T follicular helper cell (primary cell): ENCODE measurements around the gene PRPH2.
A peak's percentile ranks its signal among the peaks of the same experiment; 100 is the strongest.
"Not testable (repeated sequence)": the region's sequence is repeated elsewhere in the genome, so short reads cannot be mapped to it uniquely, and the experiment has no call there.

Experiments used
- DNase-seq: peaks from one replicate; pipeline ENCODE4 v3.0.0-alpha.2; 2020; ENCODE audit warnings: low read depth

Gene PRPH2

DNA sequence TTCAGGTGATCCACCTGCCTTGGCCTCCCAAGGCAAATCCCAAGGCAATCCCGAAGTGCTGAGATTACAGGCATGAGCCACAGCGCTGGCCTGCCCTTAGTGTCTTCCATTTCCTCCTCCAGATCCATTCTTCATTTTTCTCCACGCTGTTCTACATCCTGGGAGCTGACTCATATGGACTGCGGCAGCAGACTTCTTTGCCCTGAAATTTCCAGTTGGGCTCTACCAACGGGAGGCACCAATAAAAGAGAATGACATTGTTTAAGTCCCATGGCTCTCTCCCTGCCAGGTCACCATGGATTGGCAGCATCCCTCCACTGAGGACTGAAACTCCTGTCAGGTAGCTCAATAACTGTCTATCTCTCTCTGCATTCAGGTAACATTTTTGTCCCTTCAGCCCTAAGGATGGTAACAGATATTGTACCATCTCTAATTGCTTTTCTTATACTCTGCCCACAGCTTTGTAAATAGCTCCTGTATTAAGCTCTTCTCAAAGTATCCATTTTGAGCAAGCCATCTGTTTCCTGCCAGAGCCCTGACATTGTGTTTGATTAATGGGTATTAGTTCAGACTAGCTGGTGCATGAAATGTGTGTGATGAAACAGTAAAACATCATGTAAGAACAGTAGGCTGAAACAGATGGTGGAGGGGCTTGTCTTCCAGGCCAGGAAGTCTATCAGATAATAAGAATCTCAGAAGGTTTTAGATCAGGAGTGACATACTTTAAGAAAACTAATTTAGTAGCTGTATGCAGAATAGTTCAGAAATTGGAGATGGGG, 19.9 kb upstream of the PRPH2 start:
- DNase-seq = no peak

GRCh38 chr6:42740725-42741124, 18.3 kb upstream of the PRPH2 start:
- no peak for DNase-seq

DNA sequence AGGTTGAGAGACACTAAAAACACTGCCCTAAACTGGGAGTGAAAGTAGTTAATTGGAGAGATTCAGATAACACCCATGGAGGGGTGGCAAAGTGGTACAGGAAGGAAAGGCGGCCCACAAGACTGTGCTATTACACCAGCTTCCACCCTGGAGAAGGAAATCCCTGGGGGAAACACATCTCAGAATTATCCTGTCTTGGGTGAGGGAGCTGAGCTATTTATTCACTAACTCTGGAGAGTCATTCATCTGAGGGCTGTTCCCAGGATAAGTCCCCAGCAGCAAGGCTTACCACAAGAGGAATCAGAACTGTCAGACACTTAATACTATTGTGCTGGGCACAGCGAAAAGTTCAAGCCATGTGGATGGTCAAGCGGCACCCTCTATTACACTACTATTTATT, 13.6 kb upstream of the PRPH2 start:
- DNase-seq = no peak

DNA sequence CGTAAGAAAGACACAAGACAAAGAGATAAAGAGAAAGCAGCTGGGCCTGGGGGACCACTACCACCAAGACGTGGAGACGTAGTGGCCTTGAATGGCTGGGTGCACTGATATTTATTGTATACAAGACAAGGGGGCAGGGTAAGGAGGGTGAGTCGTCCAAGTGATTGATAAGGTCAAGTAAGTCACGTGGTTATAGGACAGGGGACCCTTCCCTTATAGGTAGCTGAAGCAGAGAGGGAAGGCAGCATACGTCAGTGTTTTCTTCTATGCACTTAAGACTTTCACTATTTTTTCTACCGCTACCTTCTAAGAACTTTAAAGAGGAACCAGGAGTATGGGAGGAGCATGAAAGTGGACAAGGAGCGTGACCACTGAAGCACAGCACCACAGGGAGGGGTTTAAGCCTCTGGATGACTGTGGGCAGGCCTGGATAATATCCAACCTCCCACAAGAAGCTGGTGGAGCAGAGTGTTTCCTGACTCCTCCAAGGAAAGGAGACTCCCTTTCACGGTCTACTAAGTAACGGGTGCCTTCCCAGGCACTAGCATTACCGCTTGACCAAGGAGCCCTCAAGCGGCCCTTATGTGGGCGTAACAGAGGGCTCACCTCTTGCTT, 11.6 kb upstream of the PRPH2 start:
- DNase-seq = not testable (repeated sequence)

DNA sequence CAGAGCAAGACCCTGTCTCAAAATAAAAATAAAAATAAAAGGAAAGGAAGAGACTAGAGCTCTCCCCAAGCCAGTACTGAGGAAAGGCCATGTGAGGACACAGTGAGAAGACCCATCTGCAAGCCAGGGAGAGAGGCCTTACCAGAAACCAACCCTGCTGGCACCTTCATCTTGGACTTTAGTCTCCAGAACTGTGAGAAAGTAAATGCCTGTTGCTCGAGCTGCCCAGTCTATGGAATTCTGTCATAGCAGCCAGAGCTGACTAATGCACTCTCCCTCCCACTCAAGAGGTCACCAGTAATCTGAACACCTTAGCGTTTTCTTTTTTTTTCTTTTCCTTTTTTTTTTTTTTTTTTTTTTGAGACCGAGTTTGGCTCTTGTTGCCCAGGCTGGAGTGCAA, 7.3 kb upstream of the PRPH2 start:
- DNase-seq = no peak

GRCh38 chr6:42727627-42728026, 5.2 kb upstream of the PRPH2 start:
- DNase-seq = no peak

GRCh38 chr6:42727087-42727611, 4.8 kb upstream of the PRPH2 start:
- DNase-seq = no peak

GRCh38 chr6:42726485-42727086, 4.2 kb upstream of the PRPH2 start:
- DNase-seq = peak; percentile 63

- DNase-seq = no peak
Observed at GRCh38 chr6:42726026-42726425, 3.6 kb upstream of the PRPH2 start.

DNA sequence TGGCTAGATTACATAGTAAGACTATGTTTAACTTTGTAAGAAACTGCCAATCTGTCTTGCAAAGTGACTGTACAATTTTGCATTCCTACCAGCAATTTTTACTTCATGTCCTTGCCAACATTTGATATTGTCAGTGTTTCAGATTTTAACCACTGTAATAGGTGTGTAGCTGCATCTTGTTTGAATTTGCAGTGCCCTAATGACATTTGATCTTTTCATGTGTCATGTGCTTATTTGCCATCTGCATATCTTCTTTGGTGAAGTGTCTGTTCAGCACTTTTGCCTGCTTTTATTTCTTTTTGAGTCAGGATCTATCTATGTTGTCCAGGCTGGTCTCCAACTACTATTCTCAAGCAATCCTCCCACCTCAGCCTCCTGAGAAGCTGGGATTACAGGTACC, 2.4 kb upstream of the PRPH2 start:
- no peak for DNase-seq

DNA sequence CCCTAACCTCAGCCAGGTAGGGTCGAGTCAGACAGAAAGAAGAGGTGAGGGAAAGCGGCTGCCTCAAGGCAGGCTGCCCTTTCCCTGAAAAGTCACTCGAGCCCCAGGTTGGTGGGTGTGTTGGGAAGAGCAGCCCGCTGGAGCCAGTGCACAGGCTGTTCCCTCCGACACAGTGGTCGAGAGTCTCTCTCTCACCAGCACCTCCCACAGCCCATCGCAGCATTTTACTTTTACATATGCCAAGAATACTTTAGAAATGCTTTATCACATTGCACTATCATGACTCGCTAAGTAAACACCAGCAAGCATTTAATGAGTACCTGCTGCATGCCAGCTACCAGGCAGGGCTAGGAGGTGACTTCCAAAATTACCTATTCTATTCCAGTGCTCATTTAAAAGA, 1.7 kb downstream of the PRPH2 start:
- no peak for DNase-seq

- DNase-seq = no peak
Observed at GRCh38 chr6:42715871-42716270, 6.5 kb downstream of the PRPH2 start.

- DNase-seq = no peak
Observed at GRCh38 chr6:42714098-42714761, 8.2 kb downstream of the PRPH2 start.

GRCh38 chr6:42711930-42712329, 10.5 kb downstream of the PRPH2 start:
- DNase-seq = no peak

DNA sequence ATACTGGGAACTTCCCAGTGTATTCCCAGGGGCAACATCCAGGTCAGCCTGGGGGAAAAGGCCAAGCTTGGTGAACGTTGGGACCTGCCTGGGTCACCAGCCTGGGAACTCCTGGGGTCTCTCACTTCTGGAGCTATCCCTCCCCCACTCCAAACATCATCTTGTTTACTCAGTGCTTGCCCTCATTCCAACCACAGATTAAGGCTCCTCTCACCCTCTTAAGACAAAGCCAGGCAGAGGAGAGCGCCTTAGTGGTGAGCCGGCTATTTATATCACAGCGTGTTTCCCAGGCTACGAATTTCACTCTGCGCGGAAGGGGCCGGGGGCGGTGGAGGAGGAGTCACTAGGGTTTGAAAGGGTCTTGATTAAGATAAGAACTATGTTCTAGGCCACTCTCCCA, 12.1 kb downstream of the PRPH2 start:
- DNase-seq = no peak

DNA sequence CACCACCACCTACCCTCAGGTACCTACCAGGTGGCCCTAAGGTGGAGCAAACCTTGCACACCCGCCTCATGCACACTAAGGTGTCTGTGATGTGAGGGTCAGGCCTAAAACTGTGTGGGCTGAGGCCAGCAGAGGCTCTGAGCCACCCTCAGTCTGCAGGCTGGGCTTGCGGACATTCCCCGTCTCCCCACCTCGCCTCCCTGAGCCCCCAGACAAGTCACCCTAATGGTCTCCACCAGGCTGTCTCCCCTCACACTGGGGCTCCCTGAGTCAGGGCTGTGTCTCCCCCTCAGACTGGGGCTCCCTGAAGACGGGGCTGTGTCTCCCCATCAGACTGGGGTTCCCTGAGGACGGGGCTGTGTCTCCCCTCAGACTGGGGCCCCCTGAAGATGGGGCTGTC, 12.5 kb downstream of the PRPH2 start:
- DNase-seq = no peak

DNA sequence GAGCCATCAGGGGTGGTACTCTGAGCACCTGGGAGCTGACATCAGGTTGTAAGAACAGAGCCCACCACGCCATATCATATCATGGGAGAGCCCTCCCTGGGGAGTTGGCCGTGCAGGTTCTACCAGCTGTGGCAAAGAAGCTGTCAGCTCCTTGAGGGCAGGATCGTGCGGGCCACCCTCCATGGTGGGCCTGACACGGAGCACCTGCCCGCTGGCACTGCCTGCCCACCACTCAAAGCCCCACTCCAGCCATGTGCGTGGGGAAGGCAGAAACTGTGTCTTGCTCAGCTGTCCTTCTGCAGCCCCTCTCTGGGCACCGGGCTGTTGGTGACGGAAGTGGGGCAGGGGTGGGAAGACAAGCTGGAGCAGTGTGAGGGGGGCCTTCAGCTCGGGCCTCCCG, 14.3 kb downstream of the PRPH2 start:
- DNase-seq = no peak

DNA sequence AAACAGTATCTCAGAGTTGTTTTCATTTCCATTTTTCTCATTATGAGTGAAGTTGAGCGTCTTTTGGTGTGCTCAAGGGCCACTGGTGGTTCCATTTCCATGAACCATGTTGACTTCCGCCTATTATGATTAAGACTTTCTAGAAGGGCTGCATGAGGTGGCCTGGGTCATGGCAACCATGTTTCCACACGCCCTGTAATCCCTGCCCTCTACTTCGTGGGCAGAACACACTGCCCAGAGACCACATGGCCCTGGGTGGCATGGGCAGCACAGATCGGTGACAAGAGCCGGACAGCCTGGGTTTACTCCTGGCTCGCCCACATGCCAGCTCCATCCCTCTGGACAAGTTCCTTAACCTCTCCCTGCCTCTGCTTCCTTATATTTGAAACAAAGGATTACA, 14.8 kb downstream of the PRPH2 start:
- DNase-seq = no peak

- DNase-seq = no peak
Observed at GRCh38 chr6:42704937-42705374, 17.4 kb downstream of the PRPH2 start.

DNA sequence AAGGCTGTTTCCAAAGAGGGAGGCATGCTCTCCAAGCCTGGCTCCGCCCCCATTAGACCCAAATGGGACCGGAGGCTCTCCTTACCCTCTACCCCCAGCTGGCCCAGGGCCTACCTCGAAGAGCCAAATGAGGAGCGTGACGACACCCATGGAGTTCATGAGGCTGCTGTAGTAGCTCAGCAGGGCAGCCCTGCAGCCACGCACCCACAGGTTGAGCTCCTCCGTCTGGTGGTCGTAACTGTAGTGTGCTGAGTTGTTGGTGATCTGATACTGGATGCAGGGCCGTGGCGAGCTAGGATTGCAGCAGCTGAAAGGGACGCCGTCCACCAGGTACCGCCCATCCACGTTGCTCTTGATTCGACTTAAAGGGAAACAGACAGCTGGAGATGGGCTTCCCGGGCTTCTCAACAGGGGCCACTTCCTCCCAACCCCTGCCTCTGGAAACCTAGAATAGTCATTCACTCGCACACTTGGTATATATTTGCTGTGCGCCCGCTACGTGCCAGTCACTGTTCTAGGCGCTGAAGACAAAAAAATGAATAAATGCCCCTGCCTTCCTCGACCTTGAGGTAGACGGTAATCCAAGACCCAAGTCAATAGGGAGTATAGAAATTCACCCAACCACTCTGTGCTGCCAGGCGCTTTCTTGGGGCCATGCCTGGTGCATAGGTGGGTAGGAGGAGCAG, 18.0 kb downstream of the PRPH2 start:
- DNase-seq = no peak

DNA sequence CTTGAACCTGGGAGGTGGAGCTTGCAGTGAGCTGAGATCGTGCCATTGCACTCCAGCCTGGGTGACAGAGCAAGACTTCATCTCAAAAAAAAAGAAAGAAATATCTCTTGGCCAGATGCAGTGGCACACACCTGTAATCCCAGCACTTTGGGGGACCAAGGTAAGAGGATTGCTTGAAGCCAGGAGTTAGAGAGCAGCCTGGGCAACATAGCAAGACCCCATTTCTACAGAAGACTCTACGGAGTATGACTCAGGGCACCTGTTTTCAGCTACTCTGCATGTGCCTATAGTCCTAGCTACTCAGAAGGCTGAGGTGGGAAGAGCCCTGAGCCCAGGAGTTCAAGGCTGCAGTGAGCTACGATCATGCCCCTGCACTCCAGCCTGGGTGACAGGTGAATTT, 19.6 kb downstream of the PRPH2 start:
- DNase-seq = not testable (repeated sequence)

DNA sequence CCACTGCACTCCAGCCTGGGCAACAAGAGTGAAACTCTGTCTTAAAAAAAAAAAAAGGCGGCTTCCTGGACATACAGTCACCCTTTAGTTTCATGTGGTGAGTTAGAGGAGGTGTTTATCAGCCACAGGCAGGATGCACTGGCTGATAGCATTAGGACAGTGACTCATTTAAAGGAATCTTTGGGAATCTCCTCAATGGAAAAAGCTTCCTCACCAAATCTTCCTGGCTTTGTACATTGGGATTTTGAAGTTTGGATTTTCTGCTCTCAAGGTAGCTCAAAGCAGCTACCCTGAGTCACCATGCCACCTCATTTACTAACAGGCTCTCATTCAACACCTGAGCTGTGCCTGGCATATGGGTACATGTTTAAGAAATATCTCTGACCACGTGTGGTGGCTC, 20.2 kb downstream of the PRPH2 start:
- no peak for DNase-seq
